OCI-LY1 (cell line): ENCODE measurements around the gene GJC2.

Experiments used
- CTCF ChIP-seq: fragments of 200-600 bp; sonication (generic), shearing (Covaris generic); IDR thresholded peaks from 2 replicates; pipeline ENCODE4 v1.5.1; 2017; ENCODE audit warnings: mild to moderate bottlenecking, antibody characterized with exemption, low read length, moderate library complexity, mixed read lengths
- EZH2 ChIP-seq: fragments of 200-600 bp; sonication (generic), shearing (Covaris generic); IDR thresholded peaks from 2 replicates; pipeline ENCODE4 v1.8.0; 2017; ENCODE audit warnings: borderline replicate concordance, mixed run types, mild to moderate bottlenecking, antibody characterized with exemption, low read length, moderate library complexity, mixed read lengths

GRCh38 chr1:228151180-228151925, 1.6 kb downstream of the GJC2 start:
- TF ChIP-seq CTCF: no peak
- TF ChIP-seq EZH2: no peak
